GM12878 (cell line): Measurements from ENCODE around the gene TNIP3. TPM values are rescaled to one million over a fixed set of nuclear protein-coding genes. Genes with fewer than 3 reads are reported as not detected.

Source experiments
- ATAC-seq: fragments of 200-7000 bp; cut with Tn5 transposase; 3 replicates; pipeline ENCODE4 v1.9.1; 2020; ENCODE audit warnings: mild to moderate bottlenecking, moderate library complexity
- BruUV-seq: library from RNA; stranded (reverse); fragments of 400-500 nt; replicated peaks from 2 replicates; lab custom pipeline; 2021; lab: Mats Ljungman, UMichigan
- CTCF ChIA-PET: fragments of 300-600 bp; sonication (Branson Sonifier 250); formaldehyde crosslinking; extraction: SDS; loops from one replicate; lab custom pipeline; 2021; ENCODE audit warnings: inconsistent platforms; lab: Yijun Ruan, JAX
- POLR2A ChIA-PET: fragments of 350-600 bp; formaldehyde crosslinking; extraction: SDS; loops from one replicate; lab custom pipeline; 2021; ENCODE audit warnings: inconsistent platforms; lab: Charles Lee
- RAD21 ChIA-PET: fragments of 300-600 bp; sonication (Branson Sonifier 250); formaldehyde crosslinking; loops from one replicate; lab custom pipeline; 2023; ENCODE audit warnings: antibody characterized with exemption; ENCODE audit not compliant: unreplicated experiment; lab: Charles Lee
- SMC1A ChIA-PET: fragments of 300-600 bp; sonication (Branson Sonifier 250); formaldehyde crosslinking; loops from one replicate; lab custom pipeline; 2023; ENCODE audit not compliant: unreplicated experiment, uncharacterized antibody; lab: Charles Lee
- DNase-seq: peaks from one replicate; pipeline ENCODE4 v3.0.0-alpha.2; 2011; ENCODE audit warnings: low read depth, low spot score
- FAIRE-seq: peaks from 3 replicates; lab custom pipeline; 2011; peaks lifted over from hg19 to GRCh38; lab: Jason Lieb, UNC
- H2AFZ ChIP-seq: 2 replicates; pipeline ENCODE4 v1.6.0; 2011; ENCODE audit warnings: low read depth, low read length, control low read depth; ENCODE audit not compliant: control insufficient read depth
- H3K27ac ChIP-seq: 2 replicates; pipeline ENCODE4 v1.5.1; 2011; ENCODE audit warnings: control low read depth; ENCODE audit not compliant: control insufficient read depth, insufficient read depth
- H3K27me3 ChIP-seq, 2 experiments: replicated peaks in 1 of 2; 2 replicates each; pipeline versions ENCODE4 v1.6.0 to v1.6.1; 2011; ENCODE audit warnings: low read length in 1 of 2; ENCODE audit not compliant: control insufficient read depth in 2 of 2, insufficient read depth in 2 of 2
- H3K36me3 ChIP-seq, 2 experiments: 2 replicates each; pipeline ENCODE4 v1.5.1; 2011; ENCODE audit warnings: low read length in 1 of 2; ENCODE audit not compliant: control insufficient read depth in 2 of 2, insufficient read depth in 2 of 2
- H3K4me1 ChIP-seq: 2 replicates; pipeline ENCODE4 v1.6.1; 2011; ENCODE audit warnings: mild to moderate bottlenecking, low read length, moderate library complexity, mixed read lengths; ENCODE audit not compliant: control insufficient read depth, insufficient read depth
- H3K4me2 ChIP-seq: 2 replicates; pipeline ENCODE4 v1.6.0; 2011; ENCODE audit warnings: control low read depth; ENCODE audit not compliant: control insufficient read depth, insufficient read depth
- H3K4me3 ChIP-seq: fragments of 200-600 bp; sonication (generic); 2 replicates; pipeline ENCODE4 v1.5.1; 2016
- H3K79me2 ChIP-seq: 2 replicates; pipeline ENCODE4 v1.6.0; 2011; ENCODE audit warnings: low read length; ENCODE audit not compliant: control insufficient read depth, insufficient read depth
- H3K9ac ChIP-seq: 2 replicates; pipeline ENCODE4 v1.8.0; 2011; ENCODE audit warnings: low read length, control low read depth, mixed read lengths; ENCODE audit not compliant: control insufficient read depth, insufficient read depth
- H3K9me3 ChIP-seq: replicated peaks from 3 replicates; pipeline ENCODE4 v1.5.1; 2011; ENCODE audit warnings: mild to moderate bottlenecking, low read length; ENCODE audit not compliant: control insufficient read depth, insufficient read depth
- H4K20me1 ChIP-seq: 2 replicates; pipeline ENCODE4 v1.6.0; 2011; ENCODE audit not compliant: control insufficient read depth, insufficient read depth
- NRF1 ChIP-seq: conservative IDR thresholded peaks from 2 replicates; pipeline ENCODE4 v1.6.1; 2011; ENCODE audit warnings: mild to moderate bottlenecking, low read depth, low read length, improper control_type of control experiment
- PBX3 ChIP-seq: IDR thresholded peaks from 2 replicates; pipeline ENCODE4 v1.6.1; 2011; ENCODE audit warnings: mild to moderate bottlenecking, low read depth, low read length, moderate library complexity; ENCODE audit not compliant: insufficient replicate concordance
- POLR2AphosphoS5 ChIP-seq: IDR thresholded peaks from 2 replicates; pipeline ENCODE4 v1.6.1; 2011; ENCODE audit warnings: mild to moderate bottlenecking, low read length, inconsistent platforms
- SKIL ChIP-seq: fragments of 450-650 bp; IDR thresholded peaks from 2 replicates; pipeline ENCODE4 v1.6.1; 2017; ENCODE audit warnings: mild to moderate bottlenecking, low read depth, inconsistent platforms; ENCODE audit not compliant: poor library complexity, severe bottlenecking
- SUPT20H ChIP-seq: IDR thresholded peaks from 2 replicates; pipeline ENCODE4 v1.6.1; 2011; ENCODE audit warnings: low read depth, mild to moderate bottlenecking, low read length, moderate library complexity, borderline replicate concordance; ENCODE audit not compliant: control insufficient read depth
- WRNIP1 ChIP-seq: IDR thresholded peaks from 2 replicates; pipeline ENCODE4 v1.6.1; 2011; ENCODE audit warnings: low read depth, low read length, improper control_type of control experiment, borderline replicate concordance
- ZNF622 ChIP-seq: fragments of 450-650 bp; IDR thresholded peaks from 2 replicates; pipeline ENCODE4 v1.6.1; 2017; ENCODE audit warnings: mild to moderate bottlenecking, inconsistent platforms
- ZZZ3 ChIP-seq: IDR thresholded peaks from 2 replicates; pipeline ENCODE4 v1.6.1; 2011; ENCODE audit warnings: low read depth; ENCODE audit not compliant: control insufficient read depth, insufficient read length
- WGBS: methylation state at CpG from one replicate; pipeline ENCODE4 v1.1.6; 2016; ENCODE audit warnings: low lambda C conversion rate; ENCODE audit not compliant: insufficient replicate concordance, insufficient coverage; ENCODE audit errors: missing lambda C conversion rate; 5-methylcytosine and 5-hydroxymethylcytosine counted together
- in situ Hi-C: fragments of 300-500 bp; cut with MboI; formaldehyde crosslinking; loops from 9 replicates; pipeline ENCODE4 v1.14.3; 2018; ENCODE audit warnings: mixed read lengths
- intact Hi-C: fragments of 100-400 bp; cut with micrococcal nuclease; formaldehyde crosslinking; loops from one replicate; pipeline ENCODE4 v1.14.2; 2022; ENCODE audit not compliant: unreplicated experiment
- polyA plus RNA-seq, 11 experiments: library from polyadenylated mRNA; depleted of rRNA in 4 of 11; unstranded in 6 of 11; stranded (reverse) in 5 of 11; fragments of >200 nt; fragmentation: Nextera tagmentation in 4 of 11; fragmentation: Illumina TruSeq in 1 of 11; extraction: Ambion mirVana in 4 of 11; extraction: Trizol in 1 of 11; gene quantifications; 1 replicate in 1 of 11; 2 replicates in 10 of 11; pipeline versions ENCODE4 v1.2.1 to v1.2.3, GENCODE V29; 2011 to 2016; ENCODE audit warnings: inconsistent platforms in 2 of 11, missing spikeins in 2 of 11, low read depth in 1 of 11
- total RNA-seq, 4 experiments: library from RNA; depleted of rRNA in 3 of 4; stranded (reverse); fragments of >200 nt in 3 of 4; fragmentation: Illumina TruSeq in 1 of 4; extraction: Trizol in 1 of 4; gene quantifications; 2 replicates each; pipeline versions ENCODE4 v1.2.1 to v1.2.3, GENCODE V29; 2013 to 2021

The TNIP3 gene
- total and polyA plus RNA-seq, 10 of the 15 experiments (the other 5 are each of a cell fraction or from before 2014, with no cell fraction given), result 0.21 to 1.4 (median 0.67) TPM

- ChIA-PET CTCF (interaction anchor here (0.6 to 7.7 kb wide), 15 partner anchors 8 to 471 kb away, joined by 3 to 225 read pairs (median 18); no protein-coding TSS in a partner anchor), POLR2A (no interaction called here), SMC1A (interaction anchor here (1.0 to 6.4 kb wide), 9 partner anchors 9 to 230 kb away, joined by 4 to 121 read pairs (median 5); no protein-coding TSS in a partner anchor), RAD21 (interaction anchor here (1.7 to 3.2 kb wide), 2 partner anchors 57 to 60 kb away, joined by 5 to 53 read pairs; no protein-coding TSS in a partner anchor)
- in situ Hi-C loops, result loop anchor here (5.0 kb wide), 2 partner anchors 61 to 116 kb away; no protein-coding TSS in a partner anchor
- ATAC-seq (no peak), DNase-seq (no peak), FAIRE-seq (no peak)
- no peaks in the 10 kb centered on the region for H3K27me3 ChIP-seq
- no peaks in the 10 kb centered on the region for H3K36me3 ChIP-seq
- no TSS peak for BruUV-seq
- H3K9me3 ChIP-seq, result no peaks in the 10 kb centered on the region
- H3K79me2 ChIP-seq, result no peaks in the 10 kb centered on the region
- no peak overlapping the region for H3K4me2 ChIP-seq
- 94% methylated on average over 1 of the region's 1 CpG for WGBS
- no peak overlapping the region for H3K27ac ChIP-seq
- no peaks in the 10 kb centered on the region for H4K20me1 ChIP-seq
- no peak overlapping the region for H3K4me3 ChIP-seq
- TF ChIP-seq POLR2AphosphoS5 (no peak), SKIL (no peak), SUPT20H (no peak), ZNF622 (no peak), WRNIP1 (no peak), ZZZ3 (no peak), NRF1 (no peak), PBX3 (no peak)
- H2AFZ ChIP-seq, result no peak overlapping the region
- H3K9ac ChIP-seq, result no peak overlapping the region
- H3K4me1 ChIP-seq, result peaks cover 4% of the 10 kb centered on the region
- intact Hi-C loops, result no loop called here
Observed at GRCh38 chr4:121191361-121191760, 27.2 kb upstream of the TNIP3 start.
